ENCODE data around the gene FES. TPM values are rescaled to one million over a fixed set of nuclear protein-coding genes. Genes with fewer than 3 reads are reported as not detected.

FES gene
- total RNA-seq, 1 donor from 2014 or later = 48.0 TPM

DNA sequence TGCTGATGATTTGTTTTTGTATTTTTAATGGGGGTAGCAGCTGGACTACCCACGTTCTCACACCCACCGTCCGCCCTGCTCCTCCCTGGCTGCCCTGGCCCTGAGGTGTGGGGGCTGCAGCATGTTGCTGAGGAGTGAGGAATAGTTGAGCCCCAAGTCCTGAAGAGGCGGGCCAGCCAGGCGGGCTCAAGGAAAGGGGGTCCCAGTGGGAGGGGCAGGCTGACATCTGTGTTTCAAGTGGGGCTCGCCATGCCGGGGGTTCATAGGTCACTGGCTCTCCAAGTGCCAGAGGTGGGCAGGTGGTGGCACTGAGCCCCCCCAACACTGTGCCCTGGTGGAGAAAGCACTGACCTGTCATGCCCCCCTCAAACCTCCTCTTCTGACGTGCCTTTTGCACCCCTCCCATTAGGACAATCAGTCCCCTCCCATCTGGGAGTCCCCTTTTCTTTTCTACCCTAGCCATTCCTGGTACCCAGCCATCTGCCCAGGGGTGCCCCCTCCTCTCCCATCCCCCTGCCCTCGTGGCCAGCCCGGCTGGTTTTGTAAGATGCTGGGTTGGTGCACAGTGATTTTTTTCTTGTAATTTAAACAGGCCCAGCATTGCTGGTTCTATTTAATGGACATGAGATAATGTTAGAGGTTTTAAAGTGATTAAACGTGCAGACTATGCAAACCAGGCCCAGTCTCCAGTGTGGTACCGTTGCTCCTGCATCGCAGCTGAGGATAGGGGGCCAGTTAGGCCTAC lies 1.4 kb upstream of the FES start:
- Histone ChIP-seq H3K9me3 (no peaks in the 10 kb centered on the region), H3K4me1 (peaks cover 30% of the 10 kb centered on the region), H3K27ac (peak overlapping the region; percentile 96), H3K36me3 (peaks cover 62% of the 10 kb centered on the region), H3K4me3 (no peak overlapping the region), H3K27me3 (no peaks in the 10 kb centered on the region)
- ATAC-seq (no peak), DNase-seq (peak; percentile 58)
- TF ChIP-seq, protein P1, sequence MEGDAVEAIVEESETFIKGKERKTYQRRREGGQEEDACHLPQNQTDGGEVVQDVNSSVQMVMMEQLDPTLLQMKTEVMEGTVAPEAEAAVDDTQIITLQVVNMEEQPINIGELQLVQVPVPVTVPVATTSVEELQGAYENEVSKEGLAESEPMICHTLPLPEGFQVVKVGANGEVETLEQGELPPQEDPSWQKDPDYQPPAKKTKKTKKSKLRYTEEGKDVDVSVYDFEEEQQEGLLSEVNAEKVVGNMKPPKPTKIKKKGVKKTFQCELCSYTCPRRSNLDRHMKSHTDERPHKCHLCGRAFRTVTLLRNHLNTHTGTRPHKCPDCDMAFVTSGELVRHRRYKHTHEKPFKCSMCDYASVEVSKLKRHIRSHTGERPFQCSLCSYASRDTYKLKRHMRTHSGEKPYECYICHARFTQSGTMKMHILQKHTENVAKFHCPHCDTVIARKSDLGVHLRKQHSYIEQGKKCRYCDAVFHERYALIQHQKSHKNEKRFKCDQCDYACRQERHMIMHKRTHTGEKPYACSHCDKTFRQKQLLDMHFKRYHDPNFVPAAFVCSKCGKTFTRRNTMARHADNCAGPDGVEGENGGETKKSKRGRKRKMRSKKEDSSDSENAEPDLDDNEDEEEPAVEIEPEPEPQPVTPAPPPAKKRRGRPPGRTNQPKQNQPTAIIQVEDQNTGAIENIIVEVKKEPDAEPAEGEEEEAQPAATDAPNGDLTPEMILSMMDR (IDR thresholded peaks at IDR 0.05) = no peak
- intact Hi-C loops (cut with DNase I) = no loop called here

DNA sequence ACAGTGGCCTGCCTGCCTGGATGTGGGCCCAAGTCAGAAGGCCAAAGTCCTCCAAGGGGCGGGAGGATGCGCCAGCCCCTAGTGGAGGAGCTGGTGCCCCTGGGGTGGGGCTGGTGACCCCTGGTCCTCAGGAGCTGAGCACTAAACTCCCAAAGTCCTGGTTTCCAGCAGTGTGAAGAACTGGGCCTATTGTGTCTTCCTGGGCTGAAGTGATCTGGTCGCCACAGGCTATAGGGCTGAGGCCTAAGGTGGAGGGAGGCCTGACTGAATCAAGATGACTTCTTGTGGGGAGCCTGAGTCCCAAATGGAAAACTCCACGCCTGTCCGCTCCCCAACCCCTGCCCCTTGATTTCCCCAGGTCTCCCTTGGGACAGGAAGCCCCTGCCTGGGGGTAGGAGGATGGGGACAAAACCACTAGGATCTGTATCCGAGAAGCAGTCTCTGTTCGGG lies 753 bp upstream of the FES start:
- TF ChIP-seq, protein P1 (IDR thresholded peaks at IDR 0.05) = no peak
- Histone ChIP-seq H3K36me3 (peaks cover 60% of the 10 kb centered on the region), H3K9me3 (no peaks in the 10 kb centered on the region), H3K4me1 (peaks cover 30% of the 10 kb centered on the region), H3K27me3 (no peaks in the 10 kb centered on the region), H3K27ac (peak overlapping the region; percentile 96), H3K4me3 (peak overlapping the region; percentile 76)
- DNase-seq (peak; percentile 63), ATAC-seq (no peak)
- intact Hi-C loops (cut with DNase I) = no loop called here

DNA sequence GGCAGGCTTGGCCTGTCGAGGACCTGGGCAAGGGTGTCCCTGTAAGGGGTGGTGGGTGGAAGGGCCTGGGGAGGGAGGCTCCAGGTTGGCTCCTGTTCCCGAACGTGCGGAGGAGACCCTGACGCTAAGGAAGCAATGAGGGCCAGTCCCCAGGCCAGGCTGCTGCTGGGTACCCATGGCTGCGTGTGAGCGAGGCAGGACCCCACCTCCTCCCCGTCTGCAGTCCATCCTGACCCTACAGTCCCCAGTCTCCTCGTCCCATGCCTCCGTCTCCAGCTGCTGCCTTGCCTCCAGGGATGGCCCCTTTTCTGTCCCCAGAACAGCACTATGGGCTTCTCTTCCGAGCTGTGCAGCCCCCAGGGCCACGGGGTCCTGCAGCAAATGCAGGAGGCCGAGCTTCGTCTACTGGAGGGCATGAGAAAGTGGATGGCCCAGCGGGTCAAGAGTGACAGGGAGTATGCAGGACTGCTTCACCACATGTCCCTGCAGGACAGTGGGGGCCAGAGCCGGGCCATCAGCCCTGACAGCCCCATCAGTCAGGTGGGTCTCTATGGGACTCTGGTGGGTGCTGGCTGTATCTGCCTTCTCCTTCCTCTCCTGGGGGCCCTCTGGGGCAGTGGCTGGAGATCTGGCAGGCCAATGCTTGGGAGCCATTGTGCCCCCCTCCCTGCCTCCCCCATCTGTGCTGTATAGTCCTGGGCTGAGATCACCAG lies 571 bp downstream of the FES start:
- Histone ChIP-seq H3K36me3 (peaks cover 59% of the 10 kb centered on the region), H3K27me3 (no peaks in the 10 kb centered on the region)
- ATAC-seq = peak; percentile 0

DNA sequence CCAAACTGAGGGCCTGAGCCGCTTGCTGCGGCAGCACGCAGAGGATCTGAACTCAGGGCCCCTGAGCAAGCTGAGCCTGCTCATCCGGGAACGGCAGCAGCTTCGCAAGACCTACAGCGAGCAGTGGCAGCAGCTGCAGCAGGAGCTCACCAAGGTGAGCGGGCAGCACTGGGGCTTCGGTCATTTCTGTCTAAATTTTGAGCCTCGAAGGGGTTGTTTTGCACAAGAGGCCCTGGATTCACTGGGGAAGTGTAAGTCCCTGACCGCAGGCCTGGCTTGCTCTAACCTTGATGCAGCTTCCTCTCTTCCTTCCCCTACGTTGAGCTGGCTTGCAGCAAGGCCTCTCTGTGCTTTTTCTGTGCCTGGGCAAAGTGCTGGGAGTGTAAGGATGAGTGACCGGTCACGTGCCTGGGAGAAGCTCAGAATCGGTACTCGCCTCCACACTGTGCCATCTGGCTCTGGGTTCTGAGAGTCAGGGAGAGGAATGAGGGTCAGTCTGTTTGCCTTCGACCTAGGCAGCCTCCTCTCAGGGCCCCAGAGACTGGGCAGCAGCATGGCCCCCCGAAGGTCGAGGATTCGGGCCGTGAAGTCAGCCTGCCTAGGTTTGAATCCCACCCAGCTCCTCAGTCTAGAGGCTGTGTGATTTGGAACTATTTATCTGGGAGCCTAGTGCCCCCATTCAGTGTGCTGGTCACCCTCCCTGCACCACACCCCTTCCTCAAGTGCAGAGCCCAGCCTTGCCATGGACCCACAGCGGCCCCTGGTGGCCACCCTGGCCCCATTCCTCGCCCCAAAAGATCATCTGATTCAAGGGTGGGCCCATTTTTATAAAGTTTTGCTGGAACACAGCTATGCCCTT lies 1.4 kb downstream of the FES start:
- TF ChIP-seq, protein P1 (IDR thresholded peaks at IDR 0.05) = peak; percentile 99
- H3K9me3 ChIP-seq = no peaks in the 10 kb centered on the region
- H3K27ac ChIP-seq = peak overlapping the region; percentile 96
- H3K4me1 ChIP-seq = peaks cover 30% of the 10 kb centered on the region
- DNase-seq = peak; percentile 91
- H3K36me3 ChIP-seq = peaks cover 59% of the 10 kb centered on the region
- intact Hi-C loops (cut with DNase I) = loop anchor here (5.0 kb wide), 1 partner anchor 238 kb away; no protein-coding TSS in a partner anchor
- peak overlapping the region; percentile 76 for H3K4me3 ChIP-seq
- H3K27me3 ChIP-seq = no peaks in the 10 kb centered on the region
- ATAC-seq = peak; percentile 78

More for the DNA sequence above, 571 bp downstream of the FES start:
- H3K4me1 ChIP-seq = peaks cover 30% of the 10 kb centered on the region
- DNase-seq = no peak
- H3K4me3 ChIP-seq = peak overlapping the region; percentile 76
- intact Hi-C loops (cut with DNase I) = loop anchor here (5.0 kb wide), 1 partner anchor 238 kb away; no protein-coding TSS in a partner anchor
- no peaks in the 10 kb centered on the region for H3K9me3 ChIP-seq
- TF ChIP-seq, protein P1 (IDR thresholded peaks at IDR 0.05) = no peak
- peak overlapping the region; percentile 96 for H3K27ac ChIP-seq

DNA sequence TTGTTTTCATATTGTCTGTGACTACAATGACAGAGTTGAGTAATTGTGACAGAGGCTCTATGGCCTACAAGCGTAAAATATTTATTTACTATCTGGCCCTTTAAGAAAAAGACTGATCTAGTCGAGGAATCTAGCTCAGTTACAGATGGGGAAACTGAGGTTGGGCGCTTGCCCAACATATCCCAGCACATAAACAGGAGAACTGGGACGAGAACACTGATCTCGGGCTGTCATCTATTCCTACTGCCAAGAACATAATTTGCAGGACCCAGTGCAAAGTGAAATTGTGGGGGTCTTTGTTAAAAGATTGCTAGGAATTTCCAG lies 1.9 kb downstream of the FES start:
- ATAC-seq (no peak), DNase-seq (no peak)
- peaks cover 59% of the 10 kb centered on the region for H3K36me3 ChIP-seq
- H3K27ac ChIP-seq = peak overlapping the region; percentile 96
- H3K27me3 ChIP-seq = no peaks in the 10 kb centered on the region
- no peak overlapping the region for H3K4me3 ChIP-seq
- intact Hi-C loops (cut with DNase I) = loop anchor here (5.0 kb wide), 1 partner anchor 239 kb away; no protein-coding TSS in a partner anchor
- no peaks in the 10 kb centered on the region for H3K9me3 ChIP-seq
- TF ChIP-seq, protein P1 (IDR thresholded peaks at IDR 0.05) = no peak
- H3K4me1 ChIP-seq = peaks cover 30% of the 10 kb centered on the region
